Renal cortical epithelial cell (primary cell): ENCODE measurements around the gene CENPA. TPM values are rescaled to one million over a fixed set of nuclear protein-coding genes. Genes with fewer than 3 reads are reported as not detected.
A peak's percentile ranks its signal among the peaks of the same experiment; 100 is the strongest.

Source experiments
- DNase-seq: peaks from one replicate; pipeline ENCODE4 v3.0.0-alpha.2; 2011; ENCODE audit warnings: low read depth
- total RNA-seq: library from RNA; depleted of rRNA; stranded (reverse); fragments of >200 nt; gene quantifications from 2 replicates; pipeline ENCODE4 v1.2.3, GENCODE V29; 2014

The CENPA gene
- total RNA-seq, 1 donor from 2014 or later = 0.50 TPM

- peak; percentile 7 for DNase-seq
Observed at GRCh38 chr2:26840937-26841610, 55.2 kb downstream of the CENPA start.

- no peak for DNase-seq
Observed at GRCh38 chr2:26843041-26843440, 57.2 kb downstream of the CENPA start.

Other genes with a start within 250 kb of the CENPA start
- gene CIB4, start 144.7 kb upstream of the CENPA start, total RNA-seq = not detected in 2 replicates
- gene KCNK3, start 93.3 kb upstream of the CENPA start, total RNA-seq = 9.6 and 13.7 TPM in 2 replicates
- 41.3 and 62.2 TPM in 2 replicates for gene SLC35F6, start 21.8 kb upstream of the CENPA start, total RNA-seq
- not detected in 2 replicates for gene DPYSL5, start 62.1 kb downstream of the CENPA start, total RNA-seq
- gene MAPRE3, start 184.6 kb downstream of the CENPA start, total RNA-seq = 1.6 and 6.5 TPM in 2 replicates
- gene TMEM214, start 246.9 kb downstream of the CENPA start, total RNA-seq = 16.8 and 29.3 TPM in 2 replicates